Measurements from ENCODE around the gene OFD1.

OFD1 gene

GRCh38 chrX:13698432-13698831 is 36.1 kb upstream of the OFD1 start:
- Histone ChIP-seq H3K27me3 (ENCODE audit: control insufficient read depth in 1 of 2, insufficient read depth in 1 of 2, low read length in 2 of 2) (no peaks in the 10 kb centered on the region), H3K4me1 (ENCODE audit: control insufficient read depth, insufficient read depth, low read depth, low read length) (peaks cover 3% of the 10 kb centered on the region), H2AK5ac (ENCODE audit: low read length, severe bottlenecking) (no peak overlapping the region), H3K9me3 (ENCODE audit: control insufficient read depth, low read length) (no peaks in the 10 kb centered on the region), H3K79me1 (replicated peaks; ENCODE audit: low read length, poor library complexity, severe bottlenecking) (no peaks in the 10 kb centered on the region), H3K4me2 (ENCODE audit: low read length, poor library complexity, severe bottlenecking) (no peak overlapping the region), H3K36me3 (ENCODE audit: control insufficient read depth in 1 of 2, insufficient read depth in 2 of 2, low read depth in 1 of 2, low read length in 2 of 2) (peaks cover 0 to 10% of the 10 kb centered on the region in 2 experiments), H2AFZ (ENCODE audit: low read depth, low read length) (no peak overlapping the region), H3K27ac (ENCODE audit: low read length, poor library complexity, severe bottlenecking) (no peak overlapping the region), H2BK5ac (ENCODE audit: low read depth, low read length, poor library complexity, severe bottlenecking) (no peak overlapping the region), H3K14ac (ENCODE audit: low read length in 2 of 2) (no peak overlapping the region), H3K23ac (ENCODE audit: low read length in 2 of 2) (no peak overlapping the region), H4K91ac (ENCODE audit: low read length) (no peak overlapping the region), H3K9ac (ENCODE audit: low read length) (no peak overlapping the region), H4K8ac (ENCODE audit: low read length) (no peak overlapping the region), H2BK15ac (ENCODE audit: low read depth, poor library complexity, severe bottlenecking) (no peak overlapping the region), H2BK120ac (ENCODE audit: low read depth, low read length) (no peak overlapping the region), H3K18ac (ENCODE audit: low read depth in 1 of 2, low read length in 2 of 2) (no peak overlapping the region), H3K4ac (ENCODE audit: low read depth in 1 of 2, low read length in 2 of 2) (no peak overlapping the region), H3K4me3 (ENCODE audit: insufficient read depth in 1 of 2, low read depth in 1 of 2, low read length in 2 of 2) (no peak overlapping the region), H2BK12ac (ENCODE audit: low read length in 2 of 2) (no peak overlapping the region)
- no CpG with 5 or more reads among the region's 1 CpG for WGBS
- DNase-seq: no peak

GRCh38 chrX:13699183-13699826 is 35.2 kb upstream of the OFD1 start:
- Histone ChIP-seq H3K23ac (ENCODE audit: low read length in 2 of 2) (no peak overlapping the region), H3K79me1 (replicated peaks; ENCODE audit: low read length, poor library complexity, severe bottlenecking) (no peaks in the 10 kb centered on the region), H3K18ac (ENCODE audit: low read depth in 1 of 2, low read length in 2 of 2) (no peak overlapping the region), H3K36me3 (ENCODE audit: control insufficient read depth in 1 of 2, insufficient read depth in 2 of 2, low read depth in 1 of 2, low read length in 2 of 2) (peaks cover 0 to 14% of the 10 kb centered on the region in 2 experiments), H3K4me2 (ENCODE audit: low read length, poor library complexity, severe bottlenecking) (no peak overlapping the region), H2BK5ac (ENCODE audit: low read depth, low read length, poor library complexity, severe bottlenecking) (no peak overlapping the region), H3K9ac (ENCODE audit: low read length) (no peak overlapping the region), H4K8ac (ENCODE audit: low read length) (no peak overlapping the region), H3K14ac (ENCODE audit: low read length in 2 of 2) (no peak overlapping the region), H3K4me3 (ENCODE audit: insufficient read depth in 1 of 2, low read depth in 1 of 2, low read length in 2 of 2) (no peak overlapping the region), H2AFZ (ENCODE audit: low read depth, low read length) (no peak overlapping the region), H2BK15ac (ENCODE audit: low read depth, poor library complexity, severe bottlenecking) (no peak overlapping the region), H2BK12ac (ENCODE audit: low read length in 2 of 2) (no peak overlapping the region), H3K27ac (ENCODE audit: low read length, poor library complexity, severe bottlenecking) (no peak overlapping the region), H3K4ac (ENCODE audit: low read depth in 1 of 2, low read length in 2 of 2) (no peak overlapping the region), H4K91ac (ENCODE audit: low read length) (no peak overlapping the region), H3K9me3 (ENCODE audit: control insufficient read depth, low read length) (no peaks in the 10 kb centered on the region), H3K4me1 (ENCODE audit: control insufficient read depth, insufficient read depth, low read depth, low read length) (peaks cover 3% of the 10 kb centered on the region), H3K27me3 (ENCODE audit: control insufficient read depth in 1 of 2, insufficient read depth in 1 of 2, low read length in 2 of 2) (no peaks in the 10 kb centered on the region), H2BK120ac (ENCODE audit: low read depth, low read length) (no peak overlapping the region), H2AK5ac (ENCODE audit: low read length, severe bottlenecking) (no peak overlapping the region)
- whole genome bisulfite sequencing: 78% methylated on average over 5 of the region's 7 CpGs
- DNase-seq: peak; percentile 15

- Histone ChIP-seq H2BK5ac (ENCODE audit: low read depth, low read length, poor library complexity, severe bottlenecking) (no peak overlapping the region), H3K79me1 (replicated peaks; ENCODE audit: low read length, poor library complexity, severe bottlenecking) (no peaks in the 10 kb centered on the region), H3K4me3 (ENCODE audit: insufficient read depth in 1 of 2, low read depth in 1 of 2, low read length in 2 of 2) (no peak overlapping the region), H3K36me3 (ENCODE audit: control insufficient read depth in 1 of 2, insufficient read depth in 2 of 2, low read depth in 1 of 2, low read length in 2 of 2) (peaks cover 0 to 14% of the 10 kb centered on the region in 2 experiments), H3K4ac (ENCODE audit: low read depth in 1 of 2, low read length in 2 of 2) (no peak overlapping the region), H3K27me3 (ENCODE audit: control insufficient read depth in 1 of 2, insufficient read depth in 1 of 2, low read length in 2 of 2) (no peaks in the 10 kb centered on the region), H3K14ac (ENCODE audit: low read length in 2 of 2) (no peak overlapping the region), H2BK12ac (ENCODE audit: low read length in 2 of 2) (no peak overlapping the region), H2AK5ac (ENCODE audit: low read length, severe bottlenecking) (no peak overlapping the region), H3K4me2 (ENCODE audit: low read length, poor library complexity, severe bottlenecking) (no peak overlapping the region), H2AFZ (ENCODE audit: low read depth, low read length) (no peak overlapping the region), H2BK15ac (ENCODE audit: low read depth, poor library complexity, severe bottlenecking) (no peak overlapping the region), H3K4me1 (ENCODE audit: control insufficient read depth, insufficient read depth, low read depth, low read length) (peaks cover 3% of the 10 kb centered on the region), H2BK120ac (ENCODE audit: low read depth, low read length) (no peak overlapping the region), H4K8ac (ENCODE audit: low read length) (no peak overlapping the region), H3K9ac (ENCODE audit: low read length) (no peak overlapping the region), H3K18ac (ENCODE audit: low read depth in 1 of 2, low read length in 2 of 2) (no peak overlapping the region), H3K23ac (ENCODE audit: low read length in 2 of 2) (no peak overlapping the region), H4K91ac (ENCODE audit: low read length) (no peak overlapping the region), H3K9me3 (ENCODE audit: control insufficient read depth, low read length) (no peaks in the 10 kb centered on the region), H3K27ac (ENCODE audit: low read length, poor library complexity, severe bottlenecking) (no peak overlapping the region)
- 86% methylated on average over 4 of the region's 4 CpGs for WGBS
- no peak for DNase-seq
These were observed 34.2 kb upstream of the OFD1 start for GRCh38 chrX:13700380-13700779.

GRCh38 chrX:13702111-13702789 is 32.3 kb upstream of the OFD1 start:
- no peak for DNase-seq
- Histone ChIP-seq H2BK120ac (ENCODE audit: low read depth, low read length) (no peak overlapping the region), H3K4me2 (ENCODE audit: low read length, poor library complexity, severe bottlenecking) (no peak overlapping the region), H3K9ac (ENCODE audit: low read length) (no peak overlapping the region), H3K4ac (ENCODE audit: low read depth in 1 of 2, low read length in 2 of 2) (no peak overlapping the region), H3K4me1 (ENCODE audit: control insufficient read depth, insufficient read depth, low read depth, low read length) (peaks cover 3% of the 10 kb centered on the region), H2BK12ac (ENCODE audit: low read length in 2 of 2) (no peak overlapping the region), H3K27ac (ENCODE audit: low read length, poor library complexity, severe bottlenecking) (no peak overlapping the region), H4K91ac (ENCODE audit: low read length) (no peak overlapping the region), H3K79me1 (replicated peaks; ENCODE audit: low read length, poor library complexity, severe bottlenecking) (no peaks in the 10 kb centered on the region), H3K4me3 (ENCODE audit: insufficient read depth in 1 of 2, low read depth in 1 of 2, low read length in 2 of 2) (no peak overlapping the region), H4K8ac (ENCODE audit: low read length) (no peak overlapping the region), H3K36me3 (ENCODE audit: control insufficient read depth in 1 of 2, insufficient read depth in 2 of 2, low read depth in 1 of 2, low read length in 2 of 2) (peaks cover 0 to 21% of the 10 kb centered on the region in 2 experiments), H3K27me3 (ENCODE audit: control insufficient read depth in 1 of 2, insufficient read depth in 1 of 2, low read length in 2 of 2) (no peaks in the 10 kb centered on the region), H2AK5ac (ENCODE audit: low read length, severe bottlenecking) (no peak overlapping the region), H2BK5ac (ENCODE audit: low read depth, low read length, poor library complexity, severe bottlenecking) (no peak overlapping the region), H2BK15ac (ENCODE audit: low read depth, poor library complexity, severe bottlenecking) (no peak overlapping the region), H3K9me3 (ENCODE audit: control insufficient read depth, low read length) (no peaks in the 10 kb centered on the region), H2AFZ (ENCODE audit: low read depth, low read length) (no peak overlapping the region), H3K23ac (ENCODE audit: low read length in 2 of 2) (no peak overlapping the region), H3K14ac (ENCODE audit: low read length in 2 of 2) (no peak overlapping the region), H3K18ac (ENCODE audit: low read depth in 1 of 2, low read length in 2 of 2) (no peak overlapping the region)
- 96% methylated on average over 4 of the region's 5 CpGs for WGBS

All from mesenchymal stem cell (in vitro differentiated cells and primary cell).